Smooth muscle cell of the brain vasculature (primary cell): ENCODE measurements around the gene RNF207.

Source experiments
- DNase-seq: peaks from one replicate; pipeline ENCODE4 v3.0.0-alpha.2; 2012; ENCODE audit warnings: low read depth, low spot score

RNF207 gene

GRCh38 chr1:6225651-6226050, 19.7 kb downstream of the RNF207 start:
- no peak for DNase-seq

- no peak for DNase-seq
These were observed 27.5 kb downstream of the RNF207 start for GRCh38 chr1:6233376-6233775.

GRCh38 chr1:6234502-6235295, 28.8 kb downstream of the RNF207 start:
- DNase-seq = no peak

- DNase-seq = no peak
These were observed 29.4 kb downstream of the RNF207 start for GRCh38 chr1:6235296-6235677.

GRCh38 chr1:6237093-6237492, 31.2 kb downstream of the RNF207 start:
- DNase-seq = no peak

- DNase-seq = no peak
These were observed 33.4 kb downstream of the RNF207 start for GRCh38 chr1:6239213-6239752.

- DNase-seq = no peak
These were observed 34.2 kb downstream of the RNF207 start for GRCh38 chr1:6239950-6240768.

GRCh38 chr1:6241107-6241886, 35.4 kb downstream of the RNF207 start:
- DNase-seq = no peak

GRCh38 chr1:6241887-6242740, 36.2 kb downstream of the RNF207 start:
- DNase-seq = no peak

GRCh38 chr1:6243053-6243834, 37.3 kb downstream of the RNF207 start:
- DNase-seq = no peak

- DNase-seq = no peak
These were observed 38.1 kb downstream of the RNF207 start, which contains the start of gene HES3 for GRCh38 chr1:6243993-6244392. HES3 (plus strand) TSS chr1:6244179; CDS start chr1:6244366, 187 bp downstream.

GRCh38 chr1:6244401-6245049, 38.6 kb downstream of the RNF207 start:
- DNase-seq = no peak

- DNase-seq = peak; percentile 37
These were observed 39.4 kb downstream of the RNF207 start for GRCh38 chr1:6245086-6245868.

GRCh38 chr1:6245869-6246496, 40.1 kb downstream of the RNF207 start:
- no peak for DNase-seq

- peak; percentile 40 for DNase-seq
These were observed 40.9 kb downstream of the RNF207 start for GRCh38 chr1:6246497-6247467.

- no peak for DNase-seq
These were observed 41.7 kb downstream of the RNF207 start for GRCh38 chr1:6247651-6248050.
